ENCODE measurements around the gene ETS1.

- TF ChIP-seq CTCF (conservative IDR thresholded peaks at IDR 0.05; ENCODE audit: low read length) (no peak), EZH2phosphoT487 (IDR thresholded peaks at IDR 0.05; ENCODE audit: borderline replicate concordance, low read depth, low read length) (no peak)
Measured at GRCh38 chr11:128587415-128587814, at the start of gene ETS1.
